ES-I3 (cell line): Measurements from ENCODE around the gene MBNL1.

ENCODE experiments used
- H3K36me3 ChIP-seq: 2 replicates; pipeline ENCODE4 v1.6.1; 2013; ENCODE audit warnings: mild to moderate bottlenecking, low read length, control low read depth, moderate library complexity; ENCODE audit not compliant: insufficient read depth
- H3K4me1 ChIP-seq: 2 replicates; pipeline ENCODE4 v1.6.1; 2013; ENCODE audit warnings: mild to moderate bottlenecking, control low read depth, low read length; ENCODE audit not compliant: insufficient read depth
- H3K9ac ChIP-seq: 2 replicates; pipeline ENCODE4 v1.6.1; 2013; ENCODE audit warnings: low read depth, mild to moderate bottlenecking, low read length, moderate library complexity
- H3K9me3 ChIP-seq: 2 replicates; pipeline ENCODE4 v1.6.1; 2013; ENCODE audit warnings: mild to moderate bottlenecking, low read length, moderate library complexity; ENCODE audit not compliant: control insufficient read depth, insufficient read depth

The MBNL1 gene

GRCh38 chr3:152319831-152320617 lies 51.3 kb downstream of the MBNL1 start:
- no peaks in the 10 kb centered on the region for H3K36me3 ChIP-seq
- peaks cover 4% of the 10 kb centered on the region; the same call in 1 of the 2 replicates for H3K4me1 ChIP-seq
- no peak overlapping the region for H3K9ac ChIP-seq
- no peaks in the 10 kb centered on the region for H3K9me3 ChIP-seq

DNA sequence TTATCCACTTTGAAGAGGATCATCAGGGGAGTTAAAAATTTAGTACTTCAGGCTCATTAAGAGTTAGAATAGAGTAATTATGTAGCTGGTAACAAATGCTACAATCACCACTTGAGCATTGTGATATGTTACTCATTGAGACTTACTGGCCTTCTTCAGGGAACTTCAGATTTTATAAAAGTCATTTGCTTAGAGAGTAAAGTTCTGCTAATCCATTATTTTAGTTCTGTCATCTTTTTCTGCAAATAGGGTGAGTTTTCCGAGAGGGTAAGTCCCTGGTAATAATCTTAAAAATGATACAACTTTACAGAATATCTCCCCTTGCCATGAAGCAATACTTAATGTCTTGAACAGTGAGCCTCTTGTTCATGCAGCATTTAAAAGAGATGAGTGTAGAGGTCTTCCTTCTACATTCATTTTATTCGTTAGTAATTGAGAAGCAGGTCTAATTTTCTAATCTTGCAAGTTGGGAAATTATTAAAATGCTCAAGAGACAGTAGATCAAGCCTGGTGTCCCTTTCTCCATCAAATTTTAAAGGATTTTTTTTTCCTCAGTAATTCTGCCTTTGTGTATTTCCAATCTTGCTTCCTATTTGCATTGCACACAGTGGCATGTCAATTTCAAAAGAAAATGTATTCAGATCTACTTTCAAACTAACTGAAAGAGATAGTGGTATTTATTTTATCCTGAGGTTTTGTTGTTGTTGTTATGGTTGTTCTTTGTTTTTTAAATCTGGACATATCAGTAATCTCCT lies 52.6 kb downstream of the MBNL1 start:
- H3K9me3 ChIP-seq: peaks cover 3% of the 10 kb centered on the region; the same call in 1 of the 2 replicates
- H3K4me1 ChIP-seq: peaks cover 1% of the 10 kb centered on the region; the same call in 1 of the 2 replicates
- H3K9ac ChIP-seq: no peak overlapping the region
- no peaks in the 10 kb centered on the region for H3K36me3 ChIP-seq

- no peak overlapping the region for H3K9ac ChIP-seq
- H3K36me3 ChIP-seq: no peaks in the 10 kb centered on the region
- H3K4me1 ChIP-seq: no peaks in the 10 kb centered on the region
- H3K9me3 ChIP-seq: peaks cover 3% of the 10 kb centered on the region; the same call in 1 of the 2 replicates
These were observed 53.2 kb downstream of the MBNL1 start for GRCh38 chr3:152321955-152322377.

DNA sequence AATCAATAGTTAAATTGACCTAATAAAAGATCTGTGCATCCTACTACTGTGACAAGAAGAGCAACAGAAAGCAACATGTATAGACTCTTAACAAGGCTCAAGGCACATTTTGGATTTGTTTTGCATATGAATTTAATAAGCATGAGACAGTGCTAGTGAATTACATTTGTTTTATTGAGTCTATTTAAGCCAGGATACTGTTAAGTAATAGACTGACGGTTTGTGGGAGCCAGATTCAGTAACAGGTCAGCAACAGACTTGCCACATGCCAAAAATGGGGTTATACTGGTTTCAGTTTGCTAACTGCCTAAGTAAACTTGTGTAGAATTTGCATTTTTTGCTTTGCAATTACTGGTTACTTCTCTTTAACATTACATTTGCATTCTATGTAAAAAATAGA lies 54.0 kb downstream of the MBNL1 start:
- Histone ChIP-seq H3K4me1 (no peaks in the 10 kb centered on the region), H3K36me3 (no peaks in the 10 kb centered on the region), H3K9ac (no peak overlapping the region), H3K9me3 (peaks cover 3% of the 10 kb centered on the region; the same call in 1 of the 2 replicates)

- Histone ChIP-seq H3K4me1 (peaks cover 6% of the 10 kb centered on the region), H3K9ac (no peak overlapping the region), H3K9me3 (peaks cover 3% of the 10 kb centered on the region; the same call in 1 of the 2 replicates), H3K36me3 (no peaks in the 10 kb centered on the region)
These were observed 55.1 kb downstream of the MBNL1 start for GRCh38 chr3:152323834-152324233.

DNA sequence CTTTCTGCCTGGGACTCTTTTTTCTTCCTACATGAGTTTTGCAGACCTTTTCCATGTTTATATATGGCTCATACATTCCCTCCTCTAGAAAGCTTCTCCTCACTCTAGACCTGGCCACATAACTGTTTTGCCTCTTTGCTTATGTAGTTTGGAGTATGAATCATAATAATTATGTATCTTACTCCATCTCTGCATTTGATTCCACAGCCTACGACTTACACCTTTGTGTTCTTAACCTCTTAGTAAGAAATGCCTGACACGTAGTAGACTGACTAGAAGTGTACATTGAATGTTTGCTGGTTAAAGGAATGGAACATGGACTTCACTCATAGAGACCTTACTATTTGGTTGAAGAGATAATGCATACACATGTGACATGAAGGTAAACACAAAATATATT lies 56.4 kb downstream of the MBNL1 start:
- Histone ChIP-seq H3K36me3 (no peaks in the 10 kb centered on the region), H3K9ac (no peak overlapping the region), H3K4me1 (peaks cover 7% of the 10 kb centered on the region), H3K9me3 (peaks cover 3% of the 10 kb centered on the region; the same call in 1 of the 2 replicates)

- Histone ChIP-seq H3K4me1 (peaks cover 10% of the 10 kb centered on the region), H3K9ac (no peak overlapping the region), H3K9me3 (peaks cover 3% of the 10 kb centered on the region; the same call in 1 of the 2 replicates), H3K36me3 (no peaks in the 10 kb centered on the region)
These were observed 58.5 kb downstream of the MBNL1 start for GRCh38 chr3:152327203-152327602.

DNA sequence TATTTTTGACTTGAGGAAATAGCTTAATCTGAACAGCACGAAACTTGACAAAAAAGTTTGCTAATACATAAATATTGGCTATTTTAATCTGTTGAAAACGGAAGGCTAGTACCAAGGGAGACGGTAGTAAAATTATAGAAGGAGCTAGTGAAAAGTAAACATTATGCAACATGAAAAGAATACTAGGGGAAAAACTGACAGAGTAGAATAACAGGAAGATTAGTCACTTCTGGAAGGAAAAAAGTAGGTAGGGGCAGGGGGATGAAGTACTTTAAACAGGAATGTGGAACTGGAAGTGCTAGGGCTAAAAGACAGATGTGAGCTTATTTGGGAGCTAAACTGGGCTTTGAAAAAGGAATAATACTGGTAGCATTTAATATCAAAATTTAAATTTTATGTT lies 60.1 kb downstream of the MBNL1 start:
- H3K4me1 ChIP-seq: peaks cover 10% of the 10 kb centered on the region
- no peak overlapping the region; the same call in 1 of the 2 replicates for H3K9ac ChIP-seq
- peaks cover 3% of the 10 kb centered on the region; the same call in 1 of the 2 replicates for H3K9me3 ChIP-seq
- no peaks in the 10 kb centered on the region for H3K36me3 ChIP-seq

- Histone ChIP-seq H3K9ac (no peak overlapping the region), H3K9me3 (peaks cover 3% of the 10 kb centered on the region; the same call in 1 of the 2 replicates), H3K36me3 (no peaks in the 10 kb centered on the region), H3K4me1 (peaks cover 10% of the 10 kb centered on the region)
These were observed 61.8 kb downstream of the MBNL1 start for GRCh38 chr3:152330559-152330958.

DNA sequence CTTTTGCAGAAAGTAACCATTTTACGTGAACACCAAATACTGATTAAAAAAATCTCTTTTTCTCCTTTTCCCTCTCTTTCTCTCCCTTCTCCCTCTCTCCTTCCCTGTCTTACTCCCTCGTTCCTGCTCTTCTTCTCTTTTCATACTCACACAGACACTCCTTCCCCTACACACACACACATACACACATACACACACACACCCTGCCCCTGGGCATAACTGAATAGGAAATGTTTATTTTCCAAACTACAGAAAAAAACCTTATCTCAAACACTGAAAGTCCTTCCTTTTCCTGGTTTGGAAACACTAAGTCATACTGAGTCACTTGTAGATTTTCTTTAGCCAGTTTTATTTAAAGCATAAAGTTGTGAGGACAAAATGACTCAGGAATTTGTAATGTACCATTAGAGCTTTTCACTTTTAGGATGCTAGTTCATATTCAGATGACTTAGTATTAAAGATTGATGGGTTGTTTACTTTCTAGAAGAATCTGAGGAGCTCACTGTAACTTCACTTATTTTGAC lies 62.4 kb downstream of the MBNL1 start:
- H3K9me3 ChIP-seq: no peaks in the 10 kb centered on the region
- H3K9ac ChIP-seq: no peak overlapping the region
- H3K36me3 ChIP-seq: no peaks in the 10 kb centered on the region
- H3K4me1 ChIP-seq: peaks cover 10% of the 10 kb centered on the region

GRCh38 chr3:152331998-152332397 lies 63.3 kb downstream of the MBNL1 start:
- Histone ChIP-seq H3K4me1 (peaks cover 10% of the 10 kb centered on the region), H3K9ac (no peak overlapping the region), H3K9me3 (no peaks in the 10 kb centered on the region), H3K36me3 (no peaks in the 10 kb centered on the region)

DNA sequence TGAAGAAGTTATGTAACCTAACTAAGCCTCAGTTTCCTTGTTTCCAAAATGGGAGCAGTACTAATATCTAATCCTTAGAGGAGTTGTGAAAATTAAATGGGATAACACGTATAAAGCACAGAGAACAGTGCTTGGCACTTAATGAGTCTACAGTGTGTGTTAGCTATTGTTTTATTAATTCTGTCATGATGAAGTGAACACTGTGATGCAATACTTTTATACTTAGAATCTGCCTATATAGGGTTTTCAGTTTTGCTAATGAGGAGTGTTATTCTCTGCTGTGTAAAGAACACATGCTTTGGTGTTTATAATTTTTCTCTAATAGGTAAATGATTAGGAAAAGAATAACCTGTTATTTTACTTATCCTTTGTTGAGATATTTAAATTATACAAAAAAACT lies 65.2 kb downstream of the MBNL1 start:
- Histone ChIP-seq H3K9ac (no peak overlapping the region), H3K36me3 (no peaks in the 10 kb centered on the region), H3K9me3 (no peaks in the 10 kb centered on the region), H3K4me1 (peaks cover 4% of the 10 kb centered on the region; the same call in 1 of the 2 replicates)

DNA sequence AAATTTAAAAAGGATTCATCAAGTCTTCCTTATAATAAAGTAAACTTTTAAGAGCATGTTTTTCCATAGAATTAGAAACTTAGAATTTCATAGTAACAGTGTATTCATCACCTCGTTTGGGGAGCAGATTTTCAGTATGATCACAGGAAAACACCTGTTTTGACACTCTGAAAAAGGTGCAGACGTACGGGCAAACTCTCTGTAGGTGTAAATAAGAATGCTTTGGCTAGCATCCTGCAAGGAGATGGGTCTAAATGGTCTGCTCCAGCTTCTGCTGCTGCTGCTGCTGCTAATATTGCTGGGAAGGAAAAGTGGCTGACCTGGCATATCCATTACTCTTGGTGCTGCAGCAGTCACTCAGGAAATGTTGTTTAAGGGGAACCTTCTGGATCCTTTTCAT lies 66.0 kb downstream of the MBNL1 start:
- Histone ChIP-seq H3K9me3 (no peaks in the 10 kb centered on the region), H3K9ac (no peak overlapping the region), H3K4me1 (peaks cover 4% of the 10 kb centered on the region; the same call in 1 of the 2 replicates), H3K36me3 (no peaks in the 10 kb centered on the region)

- Histone ChIP-seq H3K36me3 (no peaks in the 10 kb centered on the region), H3K9me3 (no peaks in the 10 kb centered on the region), H3K4me1 (peaks cover 4% of the 10 kb centered on the region; the same call in 1 of the 2 replicates), H3K9ac (no peak overlapping the region)
These were observed 66.5 kb downstream of the MBNL1 start for GRCh38 chr3:152335273-152335672.
